SK-MEL-5 (cell line): ENCODE data around the gene ACTA1. TPM values are rescaled to one million over a fixed set of nuclear protein-coding genes. Genes with fewer than 3 reads are reported as not detected.

Experiments used
- DNase-seq: peaks from one replicate; pipeline ENCODE4 v3.0.0-alpha.2; 2016; ENCODE audit warnings: low read depth, low spot score
- in situ Hi-C: cut with HindIII; loops from 2 replicates; pipeline ENCODE4 v1.10.0; 2016; ENCODE audit warnings: low sequenced_read_pairs, high pct_unique_total_duplicates, low pct_unique_long_range_greater_than_20kb
- total RNA-seq: library from RNA; depleted of rRNA; stranded (reverse); fragments of >200 nt; shearing (Covaris generic); gene quantifications from 2 replicates; pipeline ENCODE4 v1.2.3, GENCODE V29; 2014

Gene ACTA1
- total RNA-seq, 1 experiment from 2014 or later = 0.16 TPM

- in situ Hi-C loops = no loop called here
- peak; percentile 56 for DNase-seq
Observed at GRCh38 chr1:229448845-229449244, 15.0 kb upstream of the ACTA1 start.

- in situ Hi-C loops = no loop called here
- peak; percentile 64 for DNase-seq
Observed at GRCh38 chr1:229448354-229448753, 14.5 kb upstream of the ACTA1 start.

GRCh38 chr1:229447809-229448252 lies 13.9 kb upstream of the ACTA1 start:
- DNase-seq = peak; percentile 73
- in situ Hi-C loops = no loop called here

- in situ Hi-C loops = no loop called here
- DNase-seq = no peak
Observed at GRCh38 chr1:229445828-229446227, 11.9 kb upstream of the ACTA1 start.

GRCh38 chr1:229440851-229441537 lies 7.1 kb upstream of the ACTA1 start:
- in situ Hi-C loops = no loop called here
- DNase-seq = peak; percentile 22

- in situ Hi-C loops = no loop called here
- DNase-seq = no peak
Observed at GRCh38 chr1:229438021-229438420, 4.1 kb upstream of the ACTA1 start.

GRCh38 chr1:229437443-229437842 lies 3.5 kb upstream of the ACTA1 start:
- DNase-seq = no peak
- in situ Hi-C loops = no loop called here

GRCh38 chr1:229436201-229436600 lies 2.3 kb upstream of the ACTA1 start:
- in situ Hi-C loops = no loop called here
- no peak for DNase-seq

- no peak for DNase-seq
- in situ Hi-C loops = no loop called here
Observed at GRCh38 chr1:229434641-229435051, 752 bp upstream of the ACTA1 start.

GRCh38 chr1:229433364-229434004 lies 410 bp downstream of the ACTA1 start:
- in situ Hi-C loops = no loop called here
- no peak for DNase-seq

GRCh38 chr1:229432905-229433304 lies 989 bp downstream of the ACTA1 start:
- DNase-seq = no peak
- in situ Hi-C loops = no loop called here

GRCh38 chr1:229432116-229432461 lies 1.8 kb downstream of the ACTA1 start:
- in situ Hi-C loops = no loop called here
- no peak for DNase-seq

GRCh38 chr1:229431284-229432115 lies 2.4 kb downstream of the ACTA1 start:
- DNase-seq = no peak
- in situ Hi-C loops = no loop called here

GRCh38 chr1:229430761-229431283 lies 3.1 kb downstream of the ACTA1 start:
- DNase-seq = no peak
- in situ Hi-C loops = no loop called here

- DNase-seq = no peak
- in situ Hi-C loops = no loop called here
Observed at GRCh38 chr1:229428256-229428655, 5.6 kb downstream of the ACTA1 start.

GRCh38 chr1:229427572-229427971 lies 6.3 kb downstream of the ACTA1 start:
- in situ Hi-C loops = no loop called here
- no peak for DNase-seq

GRCh38 chr1:229425564-229426159 lies 8.2 kb downstream of the ACTA1 start:
- DNase-seq = no peak
- in situ Hi-C loops = no loop called here

- in situ Hi-C loops = no loop called here
- DNase-seq = no peak
Observed at GRCh38 chr1:229420765-229421164, 13.1 kb downstream of the ACTA1 start.
